ENCODE measurements around the gene PIGC.

Gene PIGC

DNA sequence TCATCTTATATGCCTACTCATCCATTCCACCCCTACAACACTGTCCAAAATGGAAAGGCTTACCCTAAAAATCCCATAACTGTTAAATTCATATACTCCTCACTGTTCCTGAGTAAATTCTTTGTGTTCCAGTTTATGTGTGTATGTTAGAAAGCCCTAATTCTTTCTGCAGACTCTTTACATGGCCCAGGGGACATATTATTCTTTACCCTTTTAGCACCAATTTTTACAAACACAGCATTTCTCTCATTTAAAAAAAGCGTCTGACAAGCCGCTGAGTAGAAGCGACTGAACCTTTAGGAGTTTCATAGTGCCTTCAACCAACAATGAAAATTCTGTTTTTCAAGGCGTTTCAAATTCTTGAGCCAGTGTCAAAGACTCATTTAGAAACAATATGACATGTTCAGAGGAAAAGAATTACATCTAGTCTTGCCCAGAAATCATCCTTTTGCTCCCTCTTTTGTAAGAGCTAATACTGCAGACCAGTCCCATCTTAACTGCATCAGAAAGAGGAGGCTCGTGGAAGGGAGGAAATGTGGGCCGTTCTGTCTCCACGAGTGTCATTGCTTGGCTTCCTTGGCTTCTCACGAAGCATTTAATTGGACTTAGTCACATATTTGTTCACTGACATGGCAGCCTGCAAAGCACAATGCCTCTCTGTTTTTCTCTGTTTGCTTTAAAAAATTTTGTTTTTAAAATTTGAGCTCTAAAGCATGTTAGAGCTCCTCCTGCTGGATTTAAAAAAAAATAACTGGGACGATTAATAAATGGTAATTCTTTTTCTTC lies 44.7 kb downstream of the PIGC start:
- no peaks in the 10 kb centered on the region for H3K36me3 ChIP-seq (replicated peaks)
- TF ChIP-seq, protein P1, sequence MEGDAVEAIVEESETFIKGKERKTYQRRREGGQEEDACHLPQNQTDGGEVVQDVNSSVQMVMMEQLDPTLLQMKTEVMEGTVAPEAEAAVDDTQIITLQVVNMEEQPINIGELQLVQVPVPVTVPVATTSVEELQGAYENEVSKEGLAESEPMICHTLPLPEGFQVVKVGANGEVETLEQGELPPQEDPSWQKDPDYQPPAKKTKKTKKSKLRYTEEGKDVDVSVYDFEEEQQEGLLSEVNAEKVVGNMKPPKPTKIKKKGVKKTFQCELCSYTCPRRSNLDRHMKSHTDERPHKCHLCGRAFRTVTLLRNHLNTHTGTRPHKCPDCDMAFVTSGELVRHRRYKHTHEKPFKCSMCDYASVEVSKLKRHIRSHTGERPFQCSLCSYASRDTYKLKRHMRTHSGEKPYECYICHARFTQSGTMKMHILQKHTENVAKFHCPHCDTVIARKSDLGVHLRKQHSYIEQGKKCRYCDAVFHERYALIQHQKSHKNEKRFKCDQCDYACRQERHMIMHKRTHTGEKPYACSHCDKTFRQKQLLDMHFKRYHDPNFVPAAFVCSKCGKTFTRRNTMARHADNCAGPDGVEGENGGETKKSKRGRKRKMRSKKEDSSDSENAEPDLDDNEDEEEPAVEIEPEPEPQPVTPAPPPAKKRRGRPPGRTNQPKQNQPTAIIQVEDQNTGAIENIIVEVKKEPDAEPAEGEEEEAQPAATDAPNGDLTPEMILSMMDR (IDR thresholded peaks at IDR 0.05; ENCODE audit: low read depth, low read length, missing control alignments) = peak; percentile 31
- in situ Hi-C loops (cut with HindIII; ENCODE audit: low pct_ligation_motif_present, low sequenced_read_pairs) = no loop called here
- no peaks in the 10 kb centered on the region for H3K27me3 ChIP-seq (replicated peaks)
- peak; percentile 94 for DNase-seq
- no peak overlapping the region for H3K4me3 ChIP-seq (ENCODE audit: low read depth, low read length)
- peak overlapping the region; percentile 66 for H3K27ac ChIP-seq

DNA sequence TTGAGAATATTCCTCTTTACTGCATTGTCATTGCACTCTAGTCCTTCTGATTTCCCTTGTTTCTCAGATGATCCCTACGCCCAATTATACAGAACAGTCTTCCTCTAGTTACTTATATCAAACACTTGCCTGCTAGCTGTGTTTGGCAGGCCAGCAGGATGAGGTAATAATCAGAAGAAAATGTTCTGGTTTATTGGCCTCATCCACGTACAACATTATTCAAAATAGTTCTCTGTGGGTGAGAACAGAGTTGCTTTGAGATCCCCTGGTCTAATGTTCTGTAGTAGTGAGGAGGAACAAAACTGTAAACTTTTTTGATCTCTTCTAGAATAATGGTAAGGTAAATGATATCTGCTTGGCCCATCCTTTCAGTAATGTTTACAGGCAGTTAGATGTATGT lies 45.7 kb downstream of the PIGC start:
- no peak for DNase-seq
- H3K36me3 ChIP-seq (replicated peaks) = no peaks in the 10 kb centered on the region
- H3K27me3 ChIP-seq (replicated peaks) = no peaks in the 10 kb centered on the region
- H3K4me3 ChIP-seq (ENCODE audit: low read depth, low read length) = no peak overlapping the region
- H3K27ac ChIP-seq = no peak overlapping the region
- in situ Hi-C loops (cut with HindIII; ENCODE audit: low pct_ligation_motif_present, low sequenced_read_pairs) = no loop called here
- TF ChIP-seq, protein P1 (IDR thresholded peaks at IDR 0.05; ENCODE audit: low read depth, low read length, missing control alignments) = no peak

DNA sequence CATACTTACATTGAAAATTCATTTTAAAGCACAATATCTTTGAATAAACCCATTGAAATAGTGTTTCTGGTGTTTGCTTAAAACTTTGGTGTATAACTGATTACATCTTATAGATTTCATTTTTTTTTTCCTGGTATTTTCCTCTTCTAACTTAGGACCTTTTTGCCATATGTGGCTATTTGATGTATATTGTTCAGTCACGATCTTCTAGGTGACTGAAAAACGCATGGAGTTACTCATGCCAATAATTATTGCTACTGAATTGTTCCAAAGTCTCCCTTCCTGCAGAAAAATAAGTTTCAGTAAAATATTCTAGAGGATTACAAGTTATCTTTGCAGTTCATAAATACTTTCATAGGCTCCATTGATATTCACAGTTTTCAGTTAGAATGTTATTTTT lies 46.2 kb downstream of the PIGC start:
- Histone ChIP-seq H3K4me3 (ENCODE audit: low read depth, low read length) (no peak overlapping the region), H3K27ac (no peak overlapping the region), H3K27me3 (replicated peaks) (no peaks in the 10 kb centered on the region), H3K36me3 (replicated peaks) (no peaks in the 10 kb centered on the region)
- in situ Hi-C loops (cut with HindIII; ENCODE audit: low pct_ligation_motif_present, low sequenced_read_pairs) = no loop called here
- no peak for DNase-seq
- TF ChIP-seq, protein P1 (IDR thresholded peaks at IDR 0.05; ENCODE audit: low read depth, low read length, missing control alignments) = no peak

DNA sequence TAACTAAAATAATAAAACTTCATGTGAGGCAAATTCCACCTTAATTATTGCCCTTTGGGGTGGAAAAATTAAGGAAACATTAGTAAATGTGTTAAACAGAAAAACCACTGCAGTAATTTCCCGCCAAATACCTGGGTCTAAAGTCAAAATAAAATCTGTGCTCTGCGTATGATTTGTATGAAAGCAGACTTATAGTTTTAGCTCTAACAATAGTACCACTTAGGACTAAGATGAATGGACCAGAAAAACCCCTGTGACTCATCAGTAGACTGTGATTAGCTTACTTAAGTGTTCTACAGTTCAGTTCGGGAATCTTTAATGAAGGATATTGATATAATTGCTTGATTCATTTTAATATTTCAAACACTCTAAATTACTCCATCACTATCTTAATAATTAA lies 46.6 kb downstream of the PIGC start:
- H3K27me3 ChIP-seq (replicated peaks) = no peaks in the 10 kb centered on the region
- DNase-seq = no peak
- no peak overlapping the region for H3K27ac ChIP-seq
- H3K36me3 ChIP-seq (replicated peaks) = no peaks in the 10 kb centered on the region
- no peak overlapping the region for H3K4me3 ChIP-seq (ENCODE audit: low read depth, low read length)
- in situ Hi-C loops (cut with HindIII; ENCODE audit: low pct_ligation_motif_present, low sequenced_read_pairs) = no loop called here
- TF ChIP-seq, protein P1 (IDR thresholded peaks at IDR 0.05; ENCODE audit: low read depth, low read length, missing control alignments) = no peak

DNA sequence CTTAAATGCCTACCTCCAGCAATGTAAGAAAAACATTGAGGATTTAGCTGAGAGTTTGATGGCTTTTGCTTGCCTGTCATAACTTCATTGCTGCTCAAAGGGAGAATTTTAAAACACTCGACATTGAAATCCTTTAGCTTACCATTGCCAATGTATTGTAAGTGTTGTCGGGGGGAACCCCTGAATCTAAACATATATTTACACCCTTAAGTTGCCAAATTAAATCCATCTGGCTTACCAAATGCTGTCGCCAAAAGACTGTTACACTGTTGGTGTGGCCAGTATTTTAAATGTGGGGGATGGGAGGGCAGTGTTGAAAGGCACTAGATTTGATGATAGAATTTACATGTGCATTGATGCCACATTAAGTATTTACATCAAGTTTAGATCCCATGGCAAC lies 48.3 kb downstream of the PIGC start:
- in situ Hi-C loops (cut with HindIII; ENCODE audit: low pct_ligation_motif_present, low sequenced_read_pairs) = no loop called here
- Histone ChIP-seq H3K27ac (no peak overlapping the region), H3K36me3 (replicated peaks) (no peaks in the 10 kb centered on the region), H3K27me3 (replicated peaks) (no peaks in the 10 kb centered on the region), H3K4me3 (ENCODE audit: low read depth, low read length) (no peak overlapping the region)
- no peak for DNase-seq
- TF ChIP-seq, protein P1 (IDR thresholded peaks at IDR 0.05; ENCODE audit: low read depth, low read length, missing control alignments) = no peak

DNA sequence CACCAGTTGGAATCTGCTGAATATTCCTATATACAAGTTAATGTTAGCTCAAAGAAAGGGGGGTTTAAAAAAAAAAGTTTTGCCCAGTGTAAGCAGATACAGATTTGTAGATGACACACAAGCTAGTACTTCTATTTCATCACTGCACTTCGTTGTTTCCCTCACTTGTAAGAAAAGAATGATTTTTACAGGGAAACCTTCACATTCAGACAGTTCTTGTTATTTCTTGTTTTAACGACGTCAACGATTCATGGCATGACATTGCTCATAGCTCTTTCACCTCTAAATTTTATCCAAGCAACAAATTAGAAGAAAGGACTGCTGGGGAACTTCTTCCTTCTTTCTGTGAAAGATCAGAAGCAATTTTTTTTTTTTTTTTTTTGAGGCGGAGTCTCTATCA lies 49.1 kb downstream of the PIGC start:
- Histone ChIP-seq H3K36me3 (replicated peaks) (no peaks in the 10 kb centered on the region), H3K27me3 (replicated peaks) (no peaks in the 10 kb centered on the region), H3K27ac (no peak overlapping the region), H3K4me3 (ENCODE audit: low read depth, low read length) (no peak overlapping the region)
- TF ChIP-seq, protein P1 (IDR thresholded peaks at IDR 0.05; ENCODE audit: low read depth, low read length, missing control alignments) = no peak
- in situ Hi-C loops (cut with HindIII; ENCODE audit: low pct_ligation_motif_present, low sequenced_read_pairs) = no loop called here
- no peak for DNase-seq
